K562 (cell line): ENCODE results near the gene TBC1D17. TPM values are rescaled to one million over a fixed set of nuclear protein-coding genes. Genes with fewer than 3 reads are reported as not detected.

ENCODE experiments used
- BACH1 ChIP-seq: fragments of 200-800 bp; sonication (Bioruptor generic); IDR thresholded peaks from 2 replicates; pipeline ENCODE4 v1.6.1; 2016; ENCODE audit warnings: missing genetic modification characterization, missing compliant biosample characterization
- BHLHE40 ChIP-seq: IDR thresholded peaks from 2 replicates; pipeline ENCODE4 v1.6.1; 2011; ENCODE audit warnings: low read length, improper control_type of control experiment
- CEBPB ChIP-seq: fragments of 450-650 bp; IDR thresholded peaks from 2 replicates; pipeline ENCODE4 v1.6.1; 2016; ENCODE audit warnings: missing genetic modification characterization, missing compliant biosample characterization
- ERF ChIP-seq: fragments of 450-650 bp; formaldehyde crosslinking; IDR thresholded peaks from 2 replicates; pipeline ENCODE4 v1.4.0; 2020; ENCODE audit warnings: mild to moderate bottlenecking, mixed read lengths
- FOXP1 ChIP-seq: sonication (generic); formaldehyde crosslinking; IDR thresholded peaks from 2 replicates; pipeline ENCODE4 v1.8.0; 2022; ENCODE audit warnings: mild to moderate bottlenecking, missing genetic modification reagents
- GATAD2B ChIP-seq: fragments of 450-650 bp; IDR thresholded peaks from 2 replicates; pipeline ENCODE4 v1.6.1; 2017; ENCODE audit warnings: mild to moderate bottlenecking, borderline replicate concordance
- HCFC1 ChIP-seq: IDR thresholded peaks from 2 replicates; pipeline ENCODE4 v1.6.1; 2012; ENCODE audit warnings: low read depth, low read length, improper control_type of control experiment
- HIVEP1 ChIP-seq: fragments of 250-450 bp; sonication (Bioruptor Pico); IDR thresholded peaks from 2 replicates; pipeline ENCODE4 v1.4.0; 2020; ENCODE audit warnings: mild to moderate bottlenecking
- HLTF ChIP-seq: fragments of 450-650 bp; IDR thresholded peaks from 2 replicates; pipeline ENCODE4 v1.6.1; 2016
- ILF3 ChIP-seq: fragments of 450-650 bp; IDR thresholded peaks from 2 replicates; pipeline ENCODE4 v1.6.1; 2018; ENCODE audit warnings: antibody characterized with exemption, mild to moderate bottlenecking, moderate library complexity, borderline replicate concordance
- MCM3 ChIP-seq: fragments of 450-650 bp; IDR thresholded peaks from 2 replicates; pipeline ENCODE4 v1.6.1; 2016
- MEIS2 ChIP-seq: fragments of 450-650 bp; IDR thresholded peaks from 2 replicates; pipeline ENCODE4 v1.6.1; 2014; ENCODE audit warnings: mild to moderate bottlenecking; ENCODE audit not compliant: partially characterized antibody
- POLR2AphosphoS2 ChIP-seq: IDR thresholded peaks from 2 replicates; pipeline ENCODE4 v1.6.1; 2012; ENCODE audit warnings: low read length, improper control_type of control experiment
- RBM17 ChIP-seq: fragments of 200-400 bp; formaldehyde crosslinking; IDR thresholded peaks from 2 replicates; pipeline ENCODE4 v1.6.1; 2017; ENCODE audit warnings: low read depth, mild to moderate bottlenecking, low read length, borderline replicate concordance
- RUNX1 ChIP-seq: sonication (generic); IDR thresholded peaks from 2 replicates; pipeline ENCODE4 v1.6.1; 2016; ENCODE audit warnings: antibody characterized with exemption, low read depth
- SREBF1 ChIP-seq: fragments of 150-350 bp; IDR thresholded peaks from 2 replicates; pipeline ENCODE4 v1.6.1; 2014; ENCODE audit warnings: antibody characterized with exemption, low read depth, low read length, borderline replicate concordance
- SRSF9 ChIP-seq: fragments of 200-400 bp; formaldehyde crosslinking; IDR thresholded peaks from 2 replicates; pipeline ENCODE4 v1.6.1; 2017; ENCODE audit warnings: low read depth, low read length, borderline replicate concordance
- TAF1 ChIP-seq: IDR thresholded peaks from 2 replicates; pipeline ENCODE4 v1.6.1; 2011; ENCODE audit warnings: mild to moderate bottlenecking, low read length, moderate library complexity; ENCODE audit not compliant: insufficient read depth, control insufficient read depth, severe bottlenecking; ENCODE audit errors: extremely low read depth
- TBL1XR1 ChIP-seq, 2 experiments: IDR thresholded peaks; 2 replicates each; pipeline ENCODE4 v1.6.1; 2012; ENCODE audit warnings: improper control_type of control experiment in 2 of 2, low read length in 2 of 2, mild to moderate bottlenecking in 1 of 2
- ZNF23 ChIP-seq: fragments of 250-450 bp; sonication (Bioruptor Pico); IDR thresholded peaks from 2 replicates; pipeline ENCODE4 v1.4.0; 2020; ENCODE audit warnings: mild to moderate bottlenecking
- ZNF324 ChIP-seq: fragments of 250-450 bp; sonication (Bioruptor Pico); IDR thresholded peaks from 2 replicates; pipeline ENCODE4 v1.4.0; 2020; ENCODE audit warnings: mild to moderate bottlenecking
- ZNF507 ChIP-seq: conservative IDR thresholded peaks from 2 replicates; pipeline ENCODE4 v1.6.1; 2017; ENCODE audit warnings: missing genetic modification characterization, missing compliant biosample characterization
- ZNF561 ChIP-seq: fragments of 450-650 bp; formaldehyde crosslinking; conservative IDR thresholded peaks from 2 replicates; pipeline ENCODE4 v1.4.0; 2020; ENCODE audit warnings: mild to moderate bottlenecking, moderate library complexity
- ZNF589 ChIP-seq: fragments of 200-800 bp; sonication (Bioruptor generic); IDR thresholded peaks from 2 replicates; pipeline ENCODE4 v1.6.1; 2016; ENCODE audit warnings: low read depth, missing genetic modification characterization, missing compliant biosample characterization
- ZNF785 ChIP-seq: fragments of 250-450 bp; sonication (Bioruptor Pico); IDR thresholded peaks from 2 replicates; pipeline ENCODE4 v1.4.0; 2020; ENCODE audit warnings: mild to moderate bottlenecking
- polyA plus RNA-seq, 8 experiments: library from polyadenylated mRNA; depleted of rRNA in 4 of 8; stranded (reverse) in 5 of 8; unstranded in 3 of 8; fragments of >200 nt; fragmentation: Nextera tagmentation in 2 of 8; fragmentation: Illumina TruSeq in 1 of 8; extraction: Ambion mirVana in 2 of 8; extraction: Trizol in 1 of 8; gene quantifications; 2 replicates each; pipeline versions ENCODE4 v1.2.1 to v1.2.3, GENCODE V29; 2011 to 2014; ENCODE audit warnings: inconsistent platforms in 1 of 8, missing spikeins in 1 of 8
- total RNA-seq, 7 experiments: library from RNA; depleted of rRNA in 6 of 7; stranded (reverse); fragments of >200 nt in 6 of 7; fragmentation: Illumina TruSeq in 2 of 7; extraction: Trizol in 2 of 7; gene quantifications; 2 replicates each; pipeline versions ENCODE4 v1.2.1 to v1.2.3, GENCODE V29; 2011 to 2021; ENCODE audit warnings: low replicate concordance in 1 of 7
- TF ChIP-seq, protein P1 (sequence below): fragments of 250-450 bp; sonication (Bioruptor Pico); IDR thresholded peaks from 2 replicates; pipeline ENCODE4 v1.4.0; 2020; ENCODE audit warnings: mild to moderate bottlenecking, moderate library complexity, borderline replicate concordance
- TF ChIP-seq, protein P2 (sequence below): fragments of 250-450 bp; sonication (Bioruptor Pico); IDR thresholded peaks from 2 replicates; pipeline ENCODE4 v1.8.0; 2022; ENCODE audit warnings: moderate library complexity, mild to moderate bottlenecking, inconsistent platforms
- TF ChIP-seq, protein P3 (sequence below): IDR thresholded peaks from 2 replicates; pipeline ENCODE4 v1.6.1; 2011; ENCODE audit not compliant: insufficient read length; ENCODE audit errors: extremely low read depth

The TBC1D17 gene
- total and polyA plus RNA-seq, 9 of the 15 experiments (the other 6 are each of a cell fraction or from before 2014, with no cell fraction given) = 0.42 to 16.0 (median 3.8) TPM

DNA sequence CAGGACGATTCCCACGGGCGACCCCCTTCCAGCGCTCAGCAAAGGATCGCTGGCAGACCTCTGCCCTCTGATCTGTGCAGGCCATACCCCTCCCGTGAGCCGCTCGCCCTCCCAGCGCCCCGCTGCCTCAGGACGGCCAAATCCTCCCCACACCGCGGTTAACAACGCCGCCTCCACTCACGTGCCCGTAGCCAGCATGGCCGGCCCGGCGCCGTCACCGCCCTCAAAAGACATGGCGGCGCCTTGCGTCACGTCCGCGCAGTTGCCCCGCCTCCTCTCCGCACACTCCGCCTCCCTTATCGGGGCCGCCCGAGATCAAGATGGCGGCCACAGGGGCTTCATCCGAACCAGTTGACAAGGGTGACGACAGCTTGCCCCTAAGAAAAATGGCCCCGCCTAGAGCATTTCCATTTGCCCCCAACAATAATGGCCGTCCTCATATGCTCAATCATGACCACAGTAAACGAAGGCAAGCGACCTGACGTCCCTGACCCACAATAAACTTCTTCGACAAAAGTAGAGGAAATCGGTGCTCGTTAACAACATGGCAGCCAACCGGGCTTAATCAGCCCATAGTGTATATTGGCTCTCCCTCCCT, 981 bp upstream of the TBC1D17 start (continued):
- TF ChIP-seq, protein P1, sequence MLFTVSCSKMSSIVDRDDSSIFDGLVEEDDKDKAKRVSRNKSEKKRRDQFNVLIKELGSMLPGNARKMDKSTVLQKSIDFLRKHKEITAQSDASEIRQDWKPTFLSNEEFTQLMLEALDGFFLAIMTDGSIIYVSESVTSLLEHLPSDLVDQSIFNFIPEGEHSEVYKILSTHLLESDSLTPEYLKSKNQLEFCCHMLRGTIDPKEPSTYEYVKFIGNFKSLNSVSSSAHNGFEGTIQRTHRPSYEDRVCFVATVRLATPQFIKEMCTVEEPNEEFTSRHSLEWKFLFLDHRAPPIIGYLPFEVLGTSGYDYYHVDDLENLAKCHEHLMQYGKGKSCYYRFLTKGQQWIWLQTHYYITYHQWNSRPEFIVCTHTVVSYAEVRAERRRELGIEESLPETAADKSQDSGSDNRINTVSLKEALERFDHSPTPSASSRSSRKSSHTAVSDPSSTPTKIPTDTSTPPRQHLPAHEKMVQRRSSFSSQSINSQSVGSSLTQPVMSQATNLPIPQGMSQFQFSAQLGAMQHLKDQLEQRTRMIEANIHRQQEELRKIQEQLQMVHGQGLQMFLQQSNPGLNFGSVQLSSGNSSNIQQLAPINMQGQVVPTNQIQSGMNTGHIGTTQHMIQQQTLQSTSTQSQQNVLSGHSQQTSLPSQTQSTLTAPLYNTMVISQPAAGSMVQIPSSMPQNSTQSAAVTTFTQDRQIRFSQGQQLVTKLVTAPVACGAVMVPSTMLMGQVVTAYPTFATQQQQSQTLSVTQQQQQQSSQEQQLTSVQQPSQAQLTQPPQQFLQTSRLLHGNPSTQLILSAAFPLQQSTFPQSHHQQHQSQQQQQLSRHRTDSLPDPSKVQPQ (CRISPR knock-in tag) = no peak
- TF ChIP-seq HIVEP1 (CRISPR knock-in tag) (no peak), RUNX1 (peak; percentile 72; the same call in 1 of the 2 replicates), CEBPB (tag) (peak; percentile 82), ZNF561 (CRISPR knock-in tag) (no peak), SRSF9 (no peak), HLTF (0 out of 2 replicates have a peak, but pooled peaks have one; percentile 42), ERF (CRISPR knock-in tag) (no peak; the same call in 1 of the 2 replicates), POLR2AphosphoS2 (peak; percentile 67; the same call in 1 of the 2 replicates), SREBF1 (no peak), FOXP1 (CRISPR knock-in tag) (no peak), GATAD2B (no peak), MEIS2 (peak; percentile 95), HCFC1 (peak; percentile 92), ZNF785 (CRISPR knock-in tag) (no peak), TBL1XR1 (IDR thresholded peaks at IDR 0.05; ENCODE audit: low read length in 2 of 2) (0 out of 4 replicates have a peak, but pooled peaks of 1 of the 2 experiments have one; percentile 42), MCM3 (no peak), TAF1 (peak; percentile 77), BHLHE40 (peak; percentile 87), RBM17 (no peak), ILF3 (no peak), ZNF23 (CRISPR knock-in tag) (no peak), ZNF507 (tag) (no peak), BACH1 (peak; percentile 93; the same call in 1 of the 2 replicates), ZNF589 (CRISPR knock-in tag) (peak; percentile 82; the same call in 1 of the 2 replicates), ZNF324 (CRISPR knock-in tag) (0 out of 2 replicates have a peak, but pooled peaks have one; percentile 23)
- TF ChIP-seq, protein P2, sequence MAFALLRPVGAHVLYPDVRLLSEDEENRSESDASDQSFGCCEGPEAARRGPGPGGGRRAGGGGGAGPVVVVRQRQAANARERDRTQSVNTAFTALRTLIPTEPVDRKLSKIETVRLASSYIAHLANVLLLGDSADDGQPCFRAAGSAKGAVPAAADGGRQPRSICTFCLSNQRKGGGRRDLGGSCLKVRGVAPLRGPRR (CRISPR knock-in tag) = 0 out of 2 replicates have a peak, but pooled peaks have one; percentile 58
- TF ChIP-seq, protein P3, sequence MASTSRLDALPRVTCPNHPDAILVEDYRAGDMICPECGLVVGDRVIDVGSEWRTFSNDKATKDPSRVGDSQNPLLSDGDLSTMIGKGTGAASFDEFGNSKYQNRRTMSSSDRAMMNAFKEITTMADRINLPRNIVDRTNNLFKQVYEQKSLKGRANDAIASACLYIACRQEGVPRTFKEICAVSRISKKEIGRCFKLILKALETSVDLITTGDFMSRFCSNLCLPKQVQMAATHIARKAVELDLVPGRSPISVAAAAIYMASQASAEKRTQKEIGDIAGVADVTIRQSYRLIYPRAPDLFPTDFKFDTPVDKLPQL = no peak
